Karpas-422 (cell line): Measurements from ENCODE around the gene C19orf53. TPM values are rescaled to one million over a fixed set of nuclear protein-coding genes. Genes with fewer than 3 reads are reported as not detected.

Experiments used
- DNase-seq: peaks from one replicate; pipeline ENCODE4 v3.0.0-alpha.2; 2015
- H2AFZ ChIP-seq: fragments of 200-600 bp; sonication (generic); 2 replicates; pipeline ENCODE4 v1.6.1; 2014; ENCODE audit warnings: antibody characterized with exemption, low read length, mixed read lengths
- H3K27ac ChIP-seq: fragments of 200-600 bp; sonication (generic); 2 replicates; pipeline ENCODE4 v1.5.1; 2014; ENCODE audit warnings: mild to moderate bottlenecking, low read length, moderate library complexity
- H3K27me3 ChIP-seq: fragments of 200-600 bp; sonication (generic); 2 replicates; pipeline ENCODE4 v1.6.1; 2014; ENCODE audit warnings: low read length, mixed read lengths
- H3K36me3 ChIP-seq: fragments of 200-600 bp; sonication (generic); 2 replicates; pipeline ENCODE4 v1.6.1; 2014; ENCODE audit warnings: low read length, mixed read lengths; ENCODE audit not compliant: insufficient read depth
- H3K4me1 ChIP-seq: fragments of 200-600 bp; sonication (generic); 2 replicates; pipeline ENCODE4 v1.6.1; 2014; ENCODE audit warnings: mild to moderate bottlenecking, low read length, mixed read lengths
- H3K4me2 ChIP-seq: fragments of 200-600 bp; sonication (generic); 2 replicates; pipeline ENCODE4 v1.6.1; 2014; ENCODE audit warnings: low read length, low read depth, mild to moderate bottlenecking; ENCODE audit not compliant: poor library complexity, severe bottlenecking
- H3K4me3 ChIP-seq: fragments of 200-600 bp; sonication (generic); 2 replicates; pipeline ENCODE4 v1.5.1; 2014; ENCODE audit warnings: mild to moderate bottlenecking, antibody characterized with exemption, low read length, mixed read lengths
- H3K79me2 ChIP-seq: fragments of 200-600 bp; sonication (generic); 2 replicates; pipeline ENCODE4 v1.6.1; 2014; ENCODE audit warnings: mild to moderate bottlenecking, low read length, mixed read lengths
- H3K9ac ChIP-seq: fragments of 200-600 bp; sonication (generic); 2 replicates; pipeline ENCODE4 v1.6.0; 2014; ENCODE audit warnings: low read length
- H3K9me2 ChIP-seq: fragments of 200-600 bp; sonication (generic), shearing (Covaris generic); replicated peaks from 2 replicates; pipeline ENCODE4 v1.6.0; 2014; ENCODE audit warnings: mild to moderate bottlenecking, low read length, moderate library complexity; ENCODE audit not compliant: insufficient read depth
- H3K9me3 ChIP-seq: fragments of 300-700, 200-600 bp; sonication (generic); 2 replicates; pipeline ENCODE4 v1.6.1; 2014; ENCODE audit warnings: low read length, mixed read lengths
- H4K20me1 ChIP-seq: fragments of 200-600 bp; sonication (generic); 2 replicates; pipeline ENCODE4 v1.6.1; 2014; ENCODE audit warnings: mild to moderate bottlenecking, antibody characterized with exemption, low read length, low read depth; ENCODE audit not compliant: insufficient read depth
- total RNA-seq: library from RNA; depleted of rRNA; stranded (reverse); fragments of >200 nt; shearing (Covaris generic); gene quantifications from 2 replicates; pipeline ENCODE4 v1.2.3, GENCODE V29; 2014; ENCODE audit warnings: low replicate concordance; rRNA removed

The C19orf53 gene
- total RNA-seq = 117 and 158 TPM in 2 replicates

- peak within 1 kb of the TSS; percentile 88 for H3K4me2 ChIP-seq
- H3K9ac ChIP-seq = peak within 1 kb of the TSS; percentile 95
- no peaks in the 10 kb centered on the region for H3K9me2 ChIP-seq
- H3K27ac ChIP-seq = peak within 1 kb of the TSS; percentile 32; the same call in 1 of the 2 replicates
- H3K4me3 ChIP-seq = peak within 1 kb of the TSS; percentile 93
- H3K27me3 ChIP-seq = no peaks in the 10 kb centered on the region
- no peaks in the 10 kb centered on the region for H3K9me3 ChIP-seq
- H2AFZ ChIP-seq = no peak within 1 kb of the TSS
- peaks cover 10% of the 10 kb centered on the region; the same call in 1 of the 2 replicates for H4K20me1 ChIP-seq
- peaks cover 12% of the 10 kb centered on the region for H3K4me1 ChIP-seq
- 0 out of 2 replicates have a peak, but pooled peaks cover 8% of the 10 kb centered on the region for H3K36me3 ChIP-seq
- peaks cover 22% of the 10 kb centered on the region for H3K79me2 ChIP-seq
- DNase-seq = peak; percentile 95
These were observed at the start of gene C19orf53 for GRCh38 chr19:13774217-13775191. C19orf53 (plus strand) TSS chr19:13774456; CDS start chr19:13774478, 22 bp downstream.

GRCh38 chr19:13726323-13726722, 47.9 kb upstream of the C19orf53 start:
- no peaks in the 10 kb centered on the region for H3K27me3 ChIP-seq
- H3K4me1 ChIP-seq = peaks cover 19% of the 10 kb centered on the region
- no peaks in the 10 kb centered on the region for H3K9me2 ChIP-seq
- H3K9ac ChIP-seq = no peak overlapping the region
- H3K4me2 ChIP-seq = no peak overlapping the region
- no peaks in the 10 kb centered on the region for H3K79me2 ChIP-seq
- H4K20me1 ChIP-seq = no peaks in the 10 kb centered on the region
- no peak overlapping the region for H2AFZ ChIP-seq
- no peaks in the 10 kb centered on the region for H3K36me3 ChIP-seq
- no peak overlapping the region for H3K4me3 ChIP-seq
- no peak overlapping the region for H3K27ac ChIP-seq
- DNase-seq = no peak
- H3K9me3 ChIP-seq = no peaks in the 10 kb centered on the region

GRCh38 chr19:13727798-13728197, 46.5 kb upstream of the C19orf53 start:
- Histone ChIP-seq H3K36me3 (no peaks in the 10 kb centered on the region), H3K9me3 (no peaks in the 10 kb centered on the region), H3K9ac (no peak overlapping the region), H3K9me2 (no peaks in the 10 kb centered on the region), H4K20me1 (no peaks in the 10 kb centered on the region), H3K27ac (no peak overlapping the region), H3K4me1 (peaks cover 27% of the 10 kb centered on the region), H3K4me2 (no peak overlapping the region), H3K79me2 (no peaks in the 10 kb centered on the region), H2AFZ (no peak overlapping the region), H3K4me3 (no peak overlapping the region), H3K27me3 (no peaks in the 10 kb centered on the region)
- no peak for DNase-seq

- H3K9ac ChIP-seq = peak overlapping the region; percentile 65
- H3K9me2 ChIP-seq = no peaks in the 10 kb centered on the region
- H3K79me2 ChIP-seq = no peaks in the 10 kb centered on the region
- H2AFZ ChIP-seq = peak overlapping the region; percentile 60; the same call in 1 of the 2 replicates
- peak overlapping the region; percentile 93 for H3K4me2 ChIP-seq
- peak overlapping the region; percentile 81 for H3K27ac ChIP-seq
- no peaks in the 10 kb centered on the region for H3K9me3 ChIP-seq
- H3K36me3 ChIP-seq = no peaks in the 10 kb centered on the region
- no peaks in the 10 kb centered on the region for H4K20me1 ChIP-seq
- H3K4me1 ChIP-seq = peaks cover 27% of the 10 kb centered on the region
- peak overlapping the region; percentile 82; the same call in 1 of the 2 replicates for H3K4me3 ChIP-seq
- no peaks in the 10 kb centered on the region for H3K27me3 ChIP-seq
- peak; percentile 73 for DNase-seq
These were observed 44.4 kb upstream of the C19orf53 start for GRCh38 chr19:13729859-13730258.

- H3K9me2 ChIP-seq = no peaks in the 10 kb centered on the region
- H3K27me3 ChIP-seq = no peaks in the 10 kb centered on the region
- peak overlapping the region; percentile 87; the same call in 1 of the 2 replicates for H2AFZ ChIP-seq
- peak; percentile 98 for DNase-seq
- peak overlapping the region; percentile 84 for H3K9ac ChIP-seq
- H3K4me1 ChIP-seq = peaks cover 27% of the 10 kb centered on the region
- peak overlapping the region; percentile 81 for H3K27ac ChIP-seq
- H3K79me2 ChIP-seq = no peaks in the 10 kb centered on the region
- H3K4me2 ChIP-seq = peak overlapping the region; percentile 93
- H3K36me3 ChIP-seq = no peaks in the 10 kb centered on the region
- H3K9me3 ChIP-seq = no peaks in the 10 kb centered on the region
- no peaks in the 10 kb centered on the region for H4K20me1 ChIP-seq
- H3K4me3 ChIP-seq = peak overlapping the region; percentile 82
These were observed 42.9 kb upstream of the C19orf53 start for GRCh38 chr19:13731147-13731964.

- Histone ChIP-seq H3K27ac (no peak overlapping the region), H3K4me3 (peak overlapping the region; percentile 82), H3K79me2 (no peaks in the 10 kb centered on the region), H3K9me3 (no peaks in the 10 kb centered on the region), H3K9ac (peak overlapping the region; percentile 84), H4K20me1 (no peaks in the 10 kb centered on the region), H3K27me3 (no peaks in the 10 kb centered on the region), H3K4me2 (peak overlapping the region; percentile 93), H3K4me1 (peaks cover 27% of the 10 kb centered on the region), H2AFZ (no peak overlapping the region), H3K36me3 (no peaks in the 10 kb centered on the region), H3K9me2 (no peaks in the 10 kb centered on the region)
- DNase-seq = no peak
These were observed 41.9 kb upstream of the C19orf53 start for GRCh38 chr19:13732337-13732736.

GRCh38 chr19:13734751-13735150, 39.5 kb upstream of the C19orf53 start:
- no peaks in the 10 kb centered on the region for H3K9me2 ChIP-seq
- no peak overlapping the region for H2AFZ ChIP-seq
- H3K27ac ChIP-seq = no peak overlapping the region
- no peaks in the 10 kb centered on the region for H4K20me1 ChIP-seq
- H3K4me2 ChIP-seq = no peak overlapping the region
- DNase-seq = no peak
- no peak overlapping the region for H3K9ac ChIP-seq
- peaks cover 23% of the 10 kb centered on the region for H3K4me1 ChIP-seq
- H3K79me2 ChIP-seq = no peaks in the 10 kb centered on the region
- H3K9me3 ChIP-seq = no peaks in the 10 kb centered on the region
- H3K36me3 ChIP-seq = no peaks in the 10 kb centered on the region
- no peaks in the 10 kb centered on the region for H3K27me3 ChIP-seq
- H3K4me3 ChIP-seq = no peak overlapping the region

- no peaks in the 10 kb centered on the region for H4K20me1 ChIP-seq
- H3K9me2 ChIP-seq = no peaks in the 10 kb centered on the region
- no peaks in the 10 kb centered on the region for H3K27me3 ChIP-seq
- H3K9me3 ChIP-seq = no peaks in the 10 kb centered on the region
- H3K4me3 ChIP-seq = no peak overlapping the region
- no peak overlapping the region for H3K4me2 ChIP-seq
- no peak overlapping the region for H2AFZ ChIP-seq
- no peaks in the 10 kb centered on the region for H3K36me3 ChIP-seq
- no peaks in the 10 kb centered on the region for H3K79me2 ChIP-seq
- no peak overlapping the region for H3K9ac ChIP-seq
- H3K4me1 ChIP-seq = no peaks in the 10 kb centered on the region
- no peak for DNase-seq
- no peak overlapping the region for H3K27ac ChIP-seq
These were observed 36.2 kb upstream of the C19orf53 start for GRCh38 chr19:13738073-13738472.
